HCEC 1CT (cell line): ENCODE results near the gene RAMP1.
"Not testable (repeated sequence)": the region's sequence is repeated elsewhere in the genome, so short reads cannot be mapped to it uniquely, and the experiment has no call there.

ENCODE experiments used
- DNase-seq: peaks from one replicate; pipeline ENCODE4 v3.0.0-alpha.2; 2017

The RAMP1 gene

DNA sequence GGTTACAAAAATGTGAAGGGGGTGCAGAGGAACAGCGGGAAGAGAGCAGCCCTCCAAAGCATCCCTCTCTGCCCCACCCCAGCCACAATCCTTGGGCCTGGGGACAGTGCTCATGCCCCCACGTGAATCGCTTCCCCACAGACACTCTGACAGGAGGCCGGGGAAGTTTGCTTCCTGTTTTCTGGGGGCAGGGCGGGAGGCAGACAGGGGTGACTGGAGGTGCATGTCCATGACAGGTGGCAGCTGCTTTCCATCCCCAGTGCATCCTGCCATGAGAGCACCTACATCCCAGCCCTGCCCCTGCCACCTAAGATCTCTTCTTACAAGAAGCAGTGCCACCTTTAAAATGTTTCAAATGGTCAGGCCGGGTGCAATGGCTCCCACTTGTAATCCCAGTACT, 60.2 kb downstream of the RAMP1 start:
- no peak for DNase-seq

DNA sequence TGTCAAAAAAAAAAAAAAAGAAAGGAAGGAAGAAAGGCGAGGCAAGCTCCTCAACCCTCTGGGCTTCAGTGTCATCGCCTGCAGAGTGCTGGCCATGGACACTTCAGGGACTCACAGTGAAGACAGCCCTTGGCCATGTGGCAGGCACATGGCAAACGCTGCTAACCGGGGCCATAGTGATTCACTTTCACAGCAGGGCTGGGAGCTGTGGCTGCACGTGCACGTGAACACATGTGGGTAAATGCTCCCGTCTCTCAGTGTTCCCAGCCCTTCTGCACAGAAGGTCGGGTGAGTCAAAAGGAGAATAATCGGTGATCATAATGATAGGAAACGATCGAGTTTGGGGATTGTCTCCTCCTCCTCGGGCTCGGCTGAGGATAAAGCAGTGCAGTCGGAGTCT, 61.2 kb downstream of the RAMP1 start:
- DNase-seq: no peak

DNA sequence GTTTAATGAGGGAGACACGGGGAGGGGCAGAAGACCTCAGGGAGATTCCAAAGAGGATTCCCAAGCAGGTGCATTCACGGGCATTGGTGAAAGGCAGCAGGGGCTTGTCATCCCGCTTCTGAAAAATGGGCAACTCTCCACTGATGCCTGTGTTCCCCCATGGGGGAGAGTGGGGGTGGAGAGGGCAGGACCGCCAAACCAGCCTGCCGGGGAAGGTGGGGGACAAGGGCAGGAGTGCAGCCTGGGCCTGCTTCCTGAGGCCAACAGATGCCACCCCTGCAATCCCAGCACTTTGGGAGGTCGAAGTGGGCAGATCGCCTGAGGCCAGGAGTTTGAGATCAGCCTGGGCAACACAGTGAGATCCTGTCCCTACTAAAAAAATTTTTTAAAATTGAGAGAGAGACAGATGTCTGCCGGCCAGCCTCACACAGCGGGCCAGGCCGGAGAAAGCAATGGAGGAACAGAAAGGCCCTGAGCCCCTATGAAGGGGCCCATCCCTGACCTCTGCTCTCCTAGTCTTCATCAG, 62.6 kb downstream of the RAMP1 start:
- DNase-seq: no peak

DNA sequence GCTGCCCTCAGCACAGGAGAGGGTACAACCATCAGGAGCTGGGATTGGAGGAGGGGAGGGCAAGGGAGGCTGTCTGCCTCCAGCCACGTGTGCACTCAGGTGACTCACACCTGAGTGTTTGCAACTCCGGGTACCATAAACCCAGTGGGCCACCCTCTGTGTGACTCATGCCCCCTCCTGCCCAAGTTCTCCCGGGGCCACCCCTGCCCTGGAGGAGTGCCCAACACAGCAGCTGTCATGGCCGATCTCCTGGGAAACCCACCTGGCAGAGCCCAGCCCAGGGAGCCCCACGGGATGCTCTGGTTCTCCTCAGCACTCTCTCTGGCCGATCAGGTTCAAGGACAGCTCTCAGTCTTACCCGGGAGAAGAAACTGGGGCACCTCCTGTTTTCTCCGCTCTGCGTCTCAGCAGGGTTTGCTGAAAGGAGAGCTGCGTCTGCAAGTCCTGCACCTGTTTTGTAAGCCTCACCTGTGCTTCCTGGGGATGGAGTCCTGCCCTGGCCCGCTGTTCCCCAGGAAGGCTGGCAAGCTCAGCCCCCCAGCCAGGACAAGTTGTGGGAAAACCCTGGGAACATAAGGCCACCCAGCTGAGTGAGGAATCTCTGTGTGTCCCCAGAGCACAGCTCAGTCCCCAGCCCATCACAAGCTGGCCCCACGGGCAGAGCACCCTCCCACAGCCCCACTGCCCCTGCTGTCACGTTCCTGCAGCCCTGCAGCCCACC, 63.4 kb downstream of the RAMP1 start:
- no peak for DNase-seq

- peak; percentile 70 for DNase-seq
Observed at GRCh38 chr2:237923481-237924163, 64.2 kb downstream of the RAMP1 start.

GRCh38 chr2:237924164-237924534, 64.7 kb downstream of the RAMP1 start:
- DNase-seq: no peak

DNA sequence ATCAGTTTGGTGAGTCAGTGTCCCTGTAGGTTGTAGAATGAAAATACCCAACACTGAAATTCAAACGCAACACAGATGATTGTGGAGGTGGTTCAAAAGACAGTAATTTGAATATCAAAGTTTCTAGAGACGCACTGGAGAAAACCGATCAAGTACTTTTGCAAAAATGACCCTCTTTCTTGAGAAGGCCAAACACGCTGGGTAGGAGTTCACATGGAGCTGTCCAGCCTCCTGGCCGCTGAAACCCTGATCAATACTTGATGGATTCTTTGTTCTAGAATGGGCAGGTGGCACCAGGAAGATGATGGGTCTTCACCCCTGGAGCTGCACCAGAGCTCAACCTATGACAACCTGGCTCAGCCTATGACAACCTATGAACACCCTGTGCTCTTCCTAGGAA, 67.7 kb downstream of the RAMP1 start:
- DNase-seq: no peak

DNA sequence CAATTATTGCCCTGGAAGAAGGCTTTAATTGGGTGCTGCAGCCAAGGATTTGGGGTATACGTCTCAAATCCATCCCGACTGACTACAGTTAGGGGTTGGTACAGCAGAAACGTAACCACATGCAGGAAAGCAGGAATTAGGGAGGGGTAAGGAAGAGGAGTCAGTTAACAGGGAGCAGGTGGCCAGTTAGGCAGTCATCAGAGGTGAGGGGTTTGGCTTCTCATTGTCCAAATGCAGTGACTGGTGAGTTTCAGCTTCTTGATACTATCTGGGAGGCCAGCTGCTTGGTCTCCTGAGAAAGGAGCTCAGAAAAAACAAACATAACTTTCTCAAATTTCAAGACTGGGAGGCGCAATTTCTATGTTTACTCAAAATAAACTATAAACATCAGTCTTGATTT, 68.6 kb downstream of the RAMP1 start:
- DNase-seq: no peak

DNA sequence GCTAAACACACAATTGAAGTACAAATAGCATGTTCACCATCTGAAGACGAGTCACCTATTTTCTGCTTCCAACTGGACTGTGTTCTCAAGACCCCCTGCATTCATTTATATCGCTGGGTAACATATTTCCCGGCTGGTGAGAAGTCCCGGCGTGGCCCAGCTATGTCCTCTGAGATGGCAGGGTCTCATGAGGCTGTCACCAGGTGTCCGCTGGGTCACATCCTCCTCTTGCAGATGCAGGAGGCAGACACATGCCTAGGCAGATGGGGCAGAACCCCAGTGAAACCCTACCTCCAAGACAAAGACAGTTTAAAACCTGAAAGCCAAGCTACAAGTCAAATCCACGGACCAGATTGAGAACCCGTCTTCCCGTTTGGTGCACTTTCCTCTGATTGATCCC, 70.6 kb downstream of the RAMP1 start:
- DNase-seq: no peak

DNA sequence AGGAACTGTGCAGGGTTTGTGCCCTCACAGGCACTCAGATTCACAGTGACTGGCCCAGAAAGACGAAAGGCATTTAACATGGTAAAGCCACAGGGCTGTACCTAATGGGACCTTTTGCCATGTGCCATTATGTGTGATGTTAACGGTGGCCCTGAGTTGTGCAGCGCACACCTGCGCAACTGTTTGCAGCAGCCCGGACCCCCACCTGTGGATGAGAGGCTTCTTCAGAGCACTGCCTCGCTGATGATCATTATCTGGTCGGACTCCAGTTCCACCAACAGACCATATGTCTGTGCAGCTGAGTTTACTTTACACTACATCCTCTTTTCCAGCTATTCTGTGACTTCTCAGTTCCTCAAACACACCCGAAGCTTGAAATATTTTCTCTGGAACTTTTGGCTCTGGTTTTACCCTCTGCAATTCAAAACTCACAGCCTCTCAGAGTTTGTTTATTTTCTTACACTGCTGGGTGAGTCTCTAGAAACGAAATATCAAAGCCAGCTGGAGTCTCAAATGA, 71.8 kb downstream of the RAMP1 start:
- peak; percentile 77 for DNase-seq

DNA sequence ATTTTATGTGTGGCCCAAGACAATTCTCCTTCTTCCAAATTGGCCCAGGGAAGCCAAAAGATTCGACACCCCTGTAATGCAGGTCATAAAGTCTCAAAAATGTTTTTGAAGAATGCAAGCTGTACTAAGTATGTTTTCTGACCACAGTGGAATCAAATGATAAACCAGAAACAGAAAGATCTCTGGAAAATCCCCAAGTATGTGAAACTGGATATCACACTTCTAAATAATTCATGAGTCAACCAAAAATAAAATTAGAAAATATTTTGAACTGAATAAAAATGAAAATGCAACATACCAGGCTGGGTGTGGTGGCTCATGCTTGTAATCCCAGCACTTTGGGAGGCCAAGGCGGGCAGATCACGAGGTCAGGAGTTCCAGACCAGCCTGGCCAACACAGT, 73.3 kb downstream of the RAMP1 start:
- DNase-seq: peak; percentile 92

- DNase-seq: no peak
Observed at GRCh38 chr2:237934186-237934585, 74.8 kb downstream of the RAMP1 start.

DNA sequence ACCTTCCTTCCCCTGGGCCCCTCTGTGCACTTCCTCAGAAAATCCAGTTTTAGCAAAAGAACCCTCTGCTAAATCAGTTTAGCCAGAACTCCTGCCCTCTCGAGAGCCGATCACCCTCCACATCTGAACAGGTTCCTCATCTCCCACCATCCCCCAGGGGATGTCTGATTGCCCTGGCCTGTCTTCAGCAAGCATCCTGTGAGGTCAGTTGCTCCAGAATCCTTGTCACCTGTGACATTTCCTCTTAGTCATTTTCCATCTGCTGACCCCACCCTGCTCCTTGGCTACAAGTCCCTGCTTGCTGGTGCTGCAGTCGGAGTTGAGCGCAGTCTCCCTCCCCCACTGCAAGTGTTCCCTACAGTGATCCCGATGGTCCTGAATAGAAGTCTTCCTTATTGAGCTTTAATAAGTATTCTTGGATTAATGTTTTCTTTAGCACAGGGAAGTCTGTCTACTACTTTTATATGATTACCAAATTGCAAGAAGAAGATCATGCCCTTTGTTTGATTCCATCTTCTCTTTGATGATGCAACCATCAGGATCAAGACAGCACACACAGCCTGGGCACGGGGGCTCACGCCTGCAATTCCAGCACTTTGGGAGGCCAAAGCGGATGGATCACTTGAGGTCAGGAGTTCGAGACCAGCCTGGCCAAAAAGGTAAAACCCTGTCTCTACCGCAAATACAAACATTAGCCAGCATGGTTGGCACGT, 76.5 kb downstream of the RAMP1 start:
- DNase-seq: peak; percentile 36

DNA sequence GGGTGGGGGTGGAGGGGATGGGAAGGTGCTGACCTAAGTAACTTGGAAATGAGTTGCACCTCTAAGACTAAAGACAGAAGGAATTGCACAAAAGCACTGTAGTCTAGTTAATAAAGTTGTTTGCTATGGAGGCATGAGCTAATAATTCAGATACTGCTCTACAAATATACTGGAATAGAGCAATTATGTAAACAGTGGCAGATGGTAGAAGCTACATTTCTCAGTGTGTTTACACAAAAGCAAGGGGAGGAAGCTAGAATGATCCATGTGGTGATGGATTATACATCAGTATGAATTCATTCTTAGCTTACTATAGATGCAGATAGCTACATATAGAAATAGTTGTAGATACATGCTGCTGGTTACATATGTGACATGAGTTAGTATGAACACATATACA, 79.8 kb downstream of the RAMP1 start:
- peak; percentile 42 for DNase-seq

DNA sequence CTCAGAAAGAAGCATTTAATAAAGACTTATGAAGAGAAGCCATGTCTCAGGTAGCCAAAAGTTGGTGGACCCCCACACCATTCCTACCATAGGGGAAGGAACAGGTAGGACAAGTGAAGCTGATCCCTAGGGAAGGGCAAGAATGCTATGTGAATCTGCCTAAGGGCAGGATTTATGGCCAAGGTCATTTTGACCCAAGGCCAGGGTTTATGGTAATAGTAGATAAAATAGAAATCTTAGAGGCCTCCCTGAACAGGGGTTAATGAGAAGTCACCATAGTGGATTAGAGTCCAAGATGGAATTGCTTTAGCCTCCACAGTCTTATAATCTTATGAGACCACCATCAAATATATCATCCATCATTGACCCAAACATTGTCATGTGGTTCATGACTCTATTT, 81.4 kb downstream of the RAMP1 start:
- no peak for DNase-seq

DNA sequence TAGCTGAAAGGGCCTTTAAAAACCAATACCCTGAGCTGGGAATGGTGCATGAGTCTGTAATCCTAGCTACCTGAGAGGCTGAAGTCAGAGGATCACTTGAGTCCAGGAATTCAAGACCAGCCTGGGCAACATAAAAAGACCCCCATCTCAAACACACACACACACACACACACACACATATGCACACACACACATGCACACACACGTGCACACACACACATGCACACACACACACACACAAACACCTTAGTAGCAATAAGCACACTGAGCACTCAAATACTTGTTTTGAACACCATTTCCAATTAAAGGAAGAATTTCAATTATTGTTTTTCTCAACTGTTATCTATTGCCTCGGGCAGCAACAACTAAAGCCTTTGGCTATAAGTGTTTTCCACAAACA, 81.8 kb downstream of the RAMP1 start:
- DNase-seq: no peak

GRCh38 chr2:237942513-237942899, 83.1 kb downstream of the RAMP1 start:
- DNase-seq: no peak

- DNase-seq: no peak
Observed at GRCh38 chr2:237943395-237944094, 84.1 kb downstream of the RAMP1 start.

- DNase-seq: no peak
Observed at GRCh38 chr2:237944302-237944701, 84.9 kb downstream of the RAMP1 start.

DNA sequence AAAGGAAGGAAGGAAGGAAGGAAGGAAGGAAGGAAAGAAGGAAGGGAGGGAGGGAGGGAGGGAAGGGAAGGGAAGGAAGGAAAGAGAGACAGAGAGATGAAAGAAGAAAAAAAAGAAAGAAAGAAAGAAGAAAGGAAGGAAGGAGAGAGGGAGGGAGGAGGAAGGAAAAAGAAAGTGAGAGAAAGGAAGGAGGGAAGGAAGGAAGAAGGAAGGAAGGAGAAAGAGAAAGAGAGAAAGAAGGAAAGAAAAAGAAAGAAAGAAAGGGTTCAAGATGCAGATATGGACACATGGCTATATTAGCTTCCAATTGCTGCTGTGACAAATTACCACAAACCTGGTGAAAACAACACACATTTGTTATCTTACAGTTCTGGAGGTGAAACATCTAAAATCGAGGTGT, 87.0 kb downstream of the RAMP1 start:
- no peak for DNase-seq

DNA sequence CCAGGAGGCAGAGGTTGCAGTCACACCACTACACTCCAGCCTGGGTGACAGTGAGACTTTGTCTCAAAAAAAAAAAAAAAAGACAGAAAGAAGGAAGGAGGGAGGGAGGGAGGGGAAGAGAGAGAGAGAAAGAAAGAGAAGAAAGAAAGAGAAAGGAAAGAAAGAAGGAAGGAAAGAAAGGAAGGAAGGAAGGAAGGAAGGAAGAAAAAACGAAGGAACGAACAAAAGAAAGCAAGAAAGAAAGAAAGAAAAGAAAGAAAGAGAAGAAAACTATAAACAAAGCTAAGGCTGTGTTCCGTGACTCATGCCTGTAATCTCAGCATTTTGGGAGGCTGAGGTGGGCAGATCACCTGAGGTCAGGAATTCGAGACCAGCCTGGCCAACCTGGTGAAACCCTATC, 91.9 kb downstream of the RAMP1 start:
- not testable (repeated sequence) for DNase-seq

DNA sequence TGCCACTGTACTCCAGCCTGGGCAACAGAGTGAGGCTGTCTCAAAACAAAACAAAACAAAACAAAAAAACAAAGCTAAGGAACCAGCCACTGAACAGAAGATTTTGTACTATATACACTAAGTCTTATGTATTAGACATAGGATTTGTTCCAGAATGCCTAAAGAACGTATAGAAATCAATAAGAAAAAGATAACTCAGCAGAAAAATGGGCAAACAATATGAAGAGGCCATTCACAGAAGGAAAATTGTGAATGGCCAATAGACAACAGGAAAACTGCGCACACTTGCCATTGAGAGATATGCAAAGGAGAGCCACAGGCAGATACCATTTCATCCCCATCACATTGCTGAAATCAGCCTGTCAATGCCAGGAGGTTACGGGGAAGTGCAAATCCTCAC, 92.5 kb downstream of the RAMP1 start:
- no peak for DNase-seq

DNA sequence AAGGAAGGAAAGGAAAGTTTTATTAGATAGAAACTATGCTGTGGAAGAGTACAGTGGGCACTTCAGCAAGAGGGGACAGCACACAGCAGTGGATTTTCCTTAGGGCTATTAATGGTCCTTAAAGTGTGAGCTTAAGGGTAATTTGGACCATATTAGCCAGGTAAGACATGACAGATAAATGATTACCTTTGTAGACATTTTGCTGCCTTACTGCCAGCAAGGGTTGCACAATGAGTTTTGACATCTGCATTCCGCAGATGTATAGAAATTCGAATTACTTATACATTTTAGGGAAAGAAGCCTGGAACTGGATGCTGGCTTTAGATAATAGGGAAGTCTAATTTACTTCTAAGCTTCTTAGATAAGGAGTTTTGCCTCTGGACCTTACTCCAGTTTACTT, 93.4 kb downstream of the RAMP1 start:
- no peak for DNase-seq
